A673 (cell line): Measurements from ENCODE around the gene TLX3. TPM values are rescaled to one million over a fixed set of nuclear protein-coding genes. Genes with fewer than 3 reads are reported as not detected.
A peak's percentile ranks its signal among the peaks of the same experiment; 100 is the strongest.

Experiments
- BruUV-seq: library from RNA; stranded (reverse); fragments of 400-500 nt; replicated peaks from 2 replicates; lab custom pipeline; 2021; lab: Mats Ljungman, UMichigan
- CTCF ChIA-PET: fragments of 300-600 bp; sonication (Branson Sonifier 250); formaldehyde crosslinking; loops from one replicate; lab custom pipeline; 2022; ENCODE audit warnings: antibody characterized with exemption; lab: Charles Lee
- POLR2A ChIA-PET: fragments of 300-600 bp; sonication (Branson Sonifier 250); formaldehyde crosslinking; loops from one replicate; lab custom pipeline; 2022; ENCODE audit warnings: antibody characterized with exemption; ENCODE audit not compliant: low non-redundant PET; lab: Charles Lee
- DNase-seq: peaks from one replicate; pipeline ENCODE4 v3.0.0-alpha.2; 2015; ENCODE audit warnings: low spot score
- H3K27ac ChIP-seq: fragments of 200-600 bp; sonication (generic); 2 replicates; pipeline ENCODE4 v1.5.1; 2016; ENCODE audit warnings: mixed run types, low read depth, mild to moderate bottlenecking, mixed read lengths, antibody characterized with exemption, low read length; ENCODE audit not compliant: poor library complexity, severe bottlenecking
- H3K27me3 ChIP-seq: fragments of 200-600 bp; sonication (generic); replicated peaks from 2 replicates; pipeline ENCODE4 v1.6.1; 2017; ENCODE audit warnings: mixed run types, low read depth, mild to moderate bottlenecking, mixed read lengths, antibody characterized with exemption, low read length; ENCODE audit not compliant: insufficient read depth, poor library complexity
- H3K36me3 ChIP-seq: fragments of 200-600 bp; sonication (generic); 2 replicates; pipeline ENCODE4 v1.6.1; 2016; ENCODE audit warnings: mixed run types, mild to moderate bottlenecking, mixed read lengths, antibody characterized with exemption, low read length; ENCODE audit not compliant: insufficient read depth, poor library complexity, severe bottlenecking
- H3K4me1 ChIP-seq: fragments of 200-600 bp; sonication (generic); 2 replicates; pipeline ENCODE4 v1.6.1; 2017; ENCODE audit warnings: mixed run types, mild to moderate bottlenecking, mixed read lengths, antibody characterized with exemption, low read length; ENCODE audit not compliant: insufficient read depth, poor library complexity, severe bottlenecking
- H3K4me3 ChIP-seq: fragments of 200-600 bp; sonication (generic); 2 replicates; pipeline ENCODE4 v1.5.1; 2016; ENCODE audit warnings: low read depth, mixed run types, mild to moderate bottlenecking, mixed read lengths, low read length; ENCODE audit not compliant: poor library complexity, severe bottlenecking
- H3K9me3 ChIP-seq: fragments of 200-600 bp; sonication (generic); 2 replicates; pipeline ENCODE4 v1.6.1; 2016; ENCODE audit warnings: mixed run types, low read depth, mild to moderate bottlenecking, mixed read lengths, antibody characterized with exemption, low read length; ENCODE audit not compliant: poor library complexity, severe bottlenecking
- EZH2 ChIP-seq: fragments of 200-600 bp; sonication (generic); IDR thresholded peaks from 2 replicates; pipeline ENCODE4 v1.6.1; 2017; ENCODE audit warnings: borderline replicate concordance, low read depth, mild to moderate bottlenecking, mixed read lengths, antibody characterized with exemption, low read length; ENCODE audit not compliant: poor library complexity, severe bottlenecking
- intact Hi-C: fragments of 100-400 bp; cut with micrococcal nuclease; formaldehyde crosslinking; loops from one replicate; pipeline ENCODE4 v1.10.0; 2022; ENCODE audit not compliant: unreplicated experiment
- total RNA-seq: library from RNA; stranded (reverse); gene quantifications from 2 replicates; pipeline ENCODE4 v1.2.3, GENCODE V29; 2021
- TF ChIP-seq, protein P1 (sequence below): fragments of 300-800, 200-600 bp; sonication (generic); conservative IDR thresholded peaks from 2 replicates; pipeline ENCODE4 v1.5.1; 2017; ENCODE audit warnings: low read depth, mild to moderate bottlenecking, antibody characterized with exemption, low read length, moderate library complexity, mixed read lengths

Gene TLX3
- total RNA-seq, 1 experiment from 2014 or later: not detected

DNA sequence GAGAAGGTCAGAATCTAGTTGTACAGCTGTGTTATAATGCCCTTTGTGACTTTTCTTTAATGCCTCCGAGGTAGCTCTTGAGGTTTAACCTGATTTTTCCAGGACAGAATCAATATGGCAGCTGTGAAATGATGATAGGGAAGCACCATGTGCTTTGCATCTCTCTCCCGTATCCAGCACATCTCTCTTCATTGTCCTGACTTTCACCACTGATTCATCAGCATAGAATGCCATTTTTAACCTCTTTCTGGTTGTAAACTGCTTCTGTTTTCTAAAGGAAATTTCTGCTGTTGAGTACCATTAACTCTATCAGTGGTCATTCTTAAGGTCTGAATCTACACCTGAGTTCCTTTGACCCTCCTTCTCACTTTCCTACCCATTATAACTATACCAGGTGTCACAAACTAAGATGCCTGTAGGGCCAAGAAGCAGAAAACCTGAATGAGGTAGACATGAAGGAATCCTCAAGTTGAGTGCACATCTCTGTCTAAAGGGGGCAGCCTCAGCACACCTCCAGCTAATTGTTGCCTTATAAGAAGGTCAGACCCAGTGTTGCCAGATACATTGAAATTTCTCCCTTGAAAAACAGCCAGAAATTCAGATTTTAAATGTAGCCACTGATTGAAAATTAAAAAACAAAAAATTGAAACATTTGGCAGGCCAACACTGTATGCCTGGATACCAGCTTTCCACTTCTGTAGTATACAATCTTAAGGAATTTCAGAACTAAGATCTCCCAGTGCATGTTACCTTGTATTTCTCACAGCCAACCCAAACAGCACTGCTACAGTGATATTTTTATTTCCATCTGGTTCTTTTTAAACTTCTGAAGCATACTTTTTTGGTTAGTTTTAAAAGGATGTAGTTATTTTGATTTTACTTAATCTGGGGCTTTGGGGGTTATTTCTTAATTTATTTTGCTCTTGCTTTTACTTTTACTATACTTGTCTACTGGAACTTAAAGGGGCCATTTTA lies 35.8 kb upstream of the TLX3 start:
- Histone ChIP-seq H3K4me1 (no peaks in the 10 kb centered on the region), H3K4me3 (no peak overlapping the region), H3K27me3 (no peaks in the 10 kb centered on the region), H3K9me3 (no peaks in the 10 kb centered on the region), H3K36me3 (no peaks in the 10 kb centered on the region), H3K27ac (no peak overlapping the region)
- BruUV-seq: no TSS peak
- ChIA-PET POLR2A (no interaction called here), CTCF (no interaction called here)
- intact Hi-C loops: loop anchor here (5.0 kb wide), 1 partner anchor 64 kb away; no protein-coding TSS in a partner anchor
- no peak for TF ChIP-seq EZH2
- TF ChIP-seq, protein P1, sequence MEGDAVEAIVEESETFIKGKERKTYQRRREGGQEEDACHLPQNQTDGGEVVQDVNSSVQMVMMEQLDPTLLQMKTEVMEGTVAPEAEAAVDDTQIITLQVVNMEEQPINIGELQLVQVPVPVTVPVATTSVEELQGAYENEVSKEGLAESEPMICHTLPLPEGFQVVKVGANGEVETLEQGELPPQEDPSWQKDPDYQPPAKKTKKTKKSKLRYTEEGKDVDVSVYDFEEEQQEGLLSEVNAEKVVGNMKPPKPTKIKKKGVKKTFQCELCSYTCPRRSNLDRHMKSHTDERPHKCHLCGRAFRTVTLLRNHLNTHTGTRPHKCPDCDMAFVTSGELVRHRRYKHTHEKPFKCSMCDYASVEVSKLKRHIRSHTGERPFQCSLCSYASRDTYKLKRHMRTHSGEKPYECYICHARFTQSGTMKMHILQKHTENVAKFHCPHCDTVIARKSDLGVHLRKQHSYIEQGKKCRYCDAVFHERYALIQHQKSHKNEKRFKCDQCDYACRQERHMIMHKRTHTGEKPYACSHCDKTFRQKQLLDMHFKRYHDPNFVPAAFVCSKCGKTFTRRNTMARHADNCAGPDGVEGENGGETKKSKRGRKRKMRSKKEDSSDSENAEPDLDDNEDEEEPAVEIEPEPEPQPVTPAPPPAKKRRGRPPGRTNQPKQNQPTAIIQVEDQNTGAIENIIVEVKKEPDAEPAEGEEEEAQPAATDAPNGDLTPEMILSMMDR: peak; percentile 34
- no peak for DNase-seq

DNA sequence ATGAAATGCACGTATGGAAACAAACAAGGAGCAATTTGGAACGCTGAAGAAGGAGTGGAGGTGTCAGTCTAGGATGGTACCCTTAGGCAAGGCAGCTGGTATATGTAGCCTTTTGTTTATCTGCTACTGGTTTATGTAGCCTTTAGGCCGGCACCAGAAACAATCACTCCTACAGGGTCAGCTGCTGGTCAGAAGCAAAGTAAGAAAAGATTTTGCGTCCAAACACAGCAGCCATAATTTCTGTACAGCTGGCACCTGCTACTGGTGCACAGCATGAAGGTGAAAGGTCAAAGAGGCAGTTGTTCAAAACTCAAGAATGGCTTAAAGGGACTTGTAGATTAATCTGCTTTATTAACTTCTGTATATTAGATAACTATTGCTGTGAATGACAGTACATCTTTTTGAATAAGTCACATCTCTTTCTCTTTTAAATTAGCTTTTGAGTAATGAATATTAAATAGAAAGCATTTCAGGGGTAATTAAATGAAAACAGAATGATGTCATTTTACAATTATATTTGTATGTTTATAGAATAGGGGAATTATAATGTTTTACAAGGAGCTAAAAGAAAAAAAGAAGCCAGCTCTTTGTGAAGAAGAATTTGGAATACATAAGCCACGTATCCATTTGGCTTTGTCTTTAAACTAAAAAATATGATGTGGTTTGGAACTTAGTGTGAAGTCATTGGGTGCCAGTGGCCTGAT lies 33.1 kb upstream of the TLX3 start:
- TF ChIP-seq, protein P1: no peak
- TF ChIP-seq EZH2: no peak

DNA sequence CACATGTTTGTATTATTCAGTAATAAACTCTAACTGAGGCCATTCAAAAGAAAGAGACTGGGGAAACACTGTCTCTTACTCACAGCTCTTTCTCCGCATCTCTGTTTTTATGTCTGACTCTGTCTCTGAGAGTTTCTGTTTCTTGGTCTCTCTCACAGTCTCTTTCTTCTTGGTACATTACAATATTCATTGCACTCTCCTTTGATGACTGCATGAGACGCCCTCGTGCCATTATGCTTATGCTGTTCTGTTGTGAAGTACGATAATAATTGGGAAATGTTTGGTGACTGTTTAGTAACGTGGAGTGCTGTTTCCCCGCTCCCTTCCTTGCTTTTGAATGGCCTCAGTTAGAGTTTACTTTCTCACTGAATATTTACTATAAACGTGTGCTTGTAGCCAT lies 25.3 kb upstream of the TLX3 start:
- no peak for TF ChIP-seq EZH2
- TF ChIP-seq, protein P1: no peak
- H3K4me3 ChIP-seq: no peak overlapping the region
- no peaks in the 10 kb centered on the region for H3K36me3 ChIP-seq
- intact Hi-C loops: no loop called here
- no peaks in the 10 kb centered on the region for H3K4me1 ChIP-seq
- H3K9me3 ChIP-seq: no peaks in the 10 kb centered on the region
- no TSS peak for BruUV-seq
- ChIA-PET POLR2A (no interaction called here), CTCF (no interaction called here)
- peaks cover 27% of the 10 kb centered on the region for H3K27me3 ChIP-seq
- DNase-seq: no peak
- no peak overlapping the region for H3K27ac ChIP-seq

More for the DNA sequence above, 33.1 kb upstream of the TLX3 start:
- CTCF ChIA-PET: no interaction called here
- Histone ChIP-seq H3K4me1 (no peaks in the 10 kb centered on the region), H3K27me3 (peaks cover 6% of the 10 kb centered on the region), H3K27ac (no peak overlapping the region), H3K9me3 (no peaks in the 10 kb centered on the region), H3K4me3 (no peak overlapping the region), H3K36me3 (no peaks in the 10 kb centered on the region)
- POLR2A ChIA-PET: no interaction called here
- DNase-seq: no peak
- intact Hi-C loops: no loop called here
- BruUV-seq: no TSS peak
